PC-3 (cell line): ENCODE measurements around the gene MORC1. TPM values are rescaled to one million over a fixed set of nuclear protein-coding genes. Genes with fewer than 3 reads are reported as not detected.

ENCODE experiments used
- ATAC-seq: fragments of 200-7000 bp; cut with Tn5 transposase; 2 replicates; pipeline ENCODE4 v1.9.1; 2020; ENCODE audit warnings: mild to moderate bottlenecking, moderate library complexity
- BruUV-seq: library from RNA; stranded (reverse); fragments of 400-500 nt; replicated peaks from 2 replicates; lab custom pipeline; 2021; lab: Mats Ljungman, UMichigan
- CTCF ChIA-PET: fragments of 300-600 bp; sonication (Branson Sonifier 250); formaldehyde crosslinking; loops from one replicate; lab custom pipeline; 2022; ENCODE audit warnings: antibody characterized with exemption; lab: Charles Lee
- POLR2A ChIA-PET: fragments of 300-600 bp; sonication (Branson Sonifier 250); formaldehyde crosslinking; loops from one replicate; lab custom pipeline; 2022; ENCODE audit warnings: antibody characterized with exemption; ENCODE audit not compliant: unreplicated experiment; lab: Charles Lee
- DNase-seq: peaks from one replicate; pipeline ENCODE4 v3.0.0-alpha.2; 2015
- H2AFZ ChIP-seq: fragments of 300-600 bp; sonication (generic); 2 replicates; pipeline ENCODE4 v1.6.0; 2016; ENCODE audit warnings: antibody characterized with exemption, low read length
- H3F3A ChIP-seq: fragments of 300-600 bp; sonication (generic); one replicate; pipeline ENCODE4 v1.6.0; 2017; ENCODE audit warnings: antibody characterized with exemption, low read length, control low read depth, mild to moderate bottlenecking; ENCODE audit not compliant: unreplicated experiment
- H3K27ac ChIP-seq: fragments of 300-600 bp; sonication (generic); 2 replicates; pipeline ENCODE4 v1.5.1; 2016; ENCODE audit warnings: mild to moderate bottlenecking, low read length
- H3K27me3 ChIP-seq: fragments of 300-600 bp; sonication (generic); 2 replicates; pipeline ENCODE4 v1.6.1; 2016; ENCODE audit warnings: low read length, mixed read lengths
- H3K36me3 ChIP-seq: fragments of 300-600 bp; sonication (generic); 2 replicates; pipeline ENCODE4 v1.6.1; 2016; ENCODE audit warnings: low read depth, mixed run types, low read length, mixed read lengths
- H3K4me1 ChIP-seq: fragments of 300-600 bp; sonication (generic); 2 replicates; pipeline ENCODE4 v1.5.1; 2016; ENCODE audit warnings: low read length; ENCODE audit not compliant: insufficient read depth
- H3K4me2 ChIP-seq: fragments of 300-600 bp; sonication (generic); 2 replicates; pipeline ENCODE4 v1.6.0; 2016; ENCODE audit warnings: low read length
- H3K4me3 ChIP-seq: fragments of 300-600 bp; sonication (generic); 2 replicates; pipeline ENCODE4 v1.5.1; 2016; ENCODE audit warnings: mild to moderate bottlenecking, low read length, mixed read lengths
- H3K79me2 ChIP-seq: fragments of 300-600 bp; sonication (generic); 2 replicates; pipeline ENCODE4 v1.6.1; 2017; ENCODE audit warnings: low read length, mixed read lengths
- H3K9ac ChIP-seq: fragments of 300-600 bp; sonication (generic); 2 replicates; pipeline ENCODE4 v1.6.0; 2016; ENCODE audit warnings: mild to moderate bottlenecking, low read length
- H3K9me2 ChIP-seq: fragments of 300-600 bp; sonication (generic); replicated peaks from 2 replicates; pipeline ENCODE4 v1.6.1; 2016; ENCODE audit warnings: mixed run types, low read length, mixed read lengths
- H3K9me3 ChIP-seq: fragments of 300-600 bp; sonication (generic); 2 replicates; pipeline ENCODE4 v1.6.1; 2016; ENCODE audit warnings: low read length, mixed read lengths
- H4K20me1 ChIP-seq: fragments of 300-600 bp; sonication (generic); 2 replicates; pipeline ENCODE4 v1.6.1; 2016; ENCODE audit warnings: low read length, mixed read lengths
- CTCF ChIP-seq: fragments of 300-600 bp; sonication (generic); conservative IDR thresholded peaks from 2 replicates; pipeline ENCODE4 v1.5.1; 2017; ENCODE audit warnings: antibody characterized with exemption, low read depth, mild to moderate bottlenecking, low read length
- EZH2 ChIP-seq: fragments of 300-600 bp; sonication (generic); IDR thresholded peaks from one replicate; pipeline ENCODE4 v1.6.1; 2017; ENCODE audit warnings: antibody characterized with exemption, mild to moderate bottlenecking, low read length; ENCODE audit not compliant: unreplicated experiment
- EZH2phosphoT487 ChIP-seq: fragments of 300-600 bp; sonication (generic); IDR thresholded peaks from 2 replicates; pipeline ENCODE4 v1.6.1; 2018; ENCODE audit warnings: mild to moderate bottlenecking, antibody characterized with exemption, low read length, borderline replicate concordance
- intact Hi-C: fragments of 100-400 bp; cut with micrococcal nuclease; formaldehyde crosslinking; loops from 2 replicates; pipeline ENCODE4 v1.9.0; 2023
- total RNA-seq: library from RNA; depleted of rRNA; stranded (reverse); fragments of >200 nt; gene quantifications from 2 replicates; pipeline ENCODE4 v1.2.3, GENCODE V29; 2014

The MORC1 gene
- total RNA-seq, 1 experiment from 2014 or later, result not detected

GRCh38 chr3:108983051-108983450 lies 134.9 kb downstream of the MORC1 start:
- no peak overlapping the region for H3K4me3 ChIP-seq
- BruUV-seq, result no TSS peak
- H3K9me2 ChIP-seq, result no peaks in the 10 kb centered on the region
- intact Hi-C loops, result no loop called here
- no peaks in the 10 kb centered on the region for H4K20me1 ChIP-seq
- no peaks in the 10 kb centered on the region for H3K36me3 ChIP-seq
- no peaks in the 10 kb centered on the region for H3F3A ChIP-seq
- peaks cover 26% of the 10 kb centered on the region for H3K27me3 ChIP-seq
- H3K27ac ChIP-seq, result no peak overlapping the region
- no peaks in the 10 kb centered on the region for H3K79me2 ChIP-seq
- DNase-seq (peak; percentile 48), ATAC-seq (peak; percentile 29; the same call in 1 of the 2 replicates)
- no peaks in the 10 kb centered on the region for H3K9me3 ChIP-seq
- TF ChIP-seq EZH2, result no peak
- no peak for TF ChIP-seq CTCF
- TF ChIP-seq EZH2phosphoT487, result no peak
- CTCF ChIA-PET, result no interaction called here
- no peak overlapping the region for H2AFZ ChIP-seq
- H3K4me1 ChIP-seq, result no peaks in the 10 kb centered on the region
- H3K4me2 ChIP-seq, result no peak overlapping the region
- no peak overlapping the region for H3K9ac ChIP-seq
- POLR2A ChIA-PET, result no interaction called here

- H3K9me3 ChIP-seq, result no peaks in the 10 kb centered on the region
- TF ChIP-seq EZH2 (no peak), CTCF (no peak), EZH2phosphoT487 (no peak)
- DNase-seq (no peak), ATAC-seq (no peak)
- no peak overlapping the region for H3K4me2 ChIP-seq
- no TSS peak for BruUV-seq
- H3K4me3 ChIP-seq, result no peak overlapping the region
- H3F3A ChIP-seq, result no peaks in the 10 kb centered on the region
- no peaks in the 10 kb centered on the region for H3K36me3 ChIP-seq
- H3K9ac ChIP-seq, result no peak overlapping the region
- intact Hi-C loops, result no loop called here
- H3K27ac ChIP-seq, result no peak overlapping the region
- POLR2A ChIA-PET, result no interaction called here
- no peaks in the 10 kb centered on the region for H3K4me1 ChIP-seq
- no peak overlapping the region for H2AFZ ChIP-seq
- no peaks in the 10 kb centered on the region for H3K9me2 ChIP-seq
- CTCF ChIA-PET, result no interaction called here
- peaks cover 3% of the 10 kb centered on the region; the same call in 1 of the 2 replicates for H3K27me3 ChIP-seq
- H3K79me2 ChIP-seq, result no peaks in the 10 kb centered on the region
- no peaks in the 10 kb centered on the region for H4K20me1 ChIP-seq
These were observed 141.9 kb downstream of the MORC1 start for GRCh38 chr3:108976058-108976457.

- no TSS peak for BruUV-seq
- DNase-seq, result no peak
- H3K9me3 ChIP-seq, result no peaks in the 10 kb centered on the region
These were observed 144.9 kb downstream of the MORC1 start for GRCh38 chr3:108973019-108973418.

More at GRCh38 chr3:108973019-108973418, 144.9 kb downstream of the MORC1 start:
- no peaks in the 10 kb centered on the region for H3K79me2 ChIP-seq
- ChIA-PET POLR2A (no interaction called here), CTCF (no interaction called here)
- intact Hi-C loops, result no loop called here
- no peaks in the 10 kb centered on the region for H3K36me3 ChIP-seq
- ATAC-seq, result no peak
- no peaks in the 10 kb centered on the region for H4K20me1 ChIP-seq
- TF ChIP-seq CTCF (no peak), EZH2phosphoT487 (no peak), EZH2 (no peak)
- H3K9ac ChIP-seq, result no peak overlapping the region
- H2AFZ ChIP-seq, result no peak overlapping the region
- H3F3A ChIP-seq, result no peaks in the 10 kb centered on the region
- H3K4me3 ChIP-seq, result no peak overlapping the region
- H3K4me2 ChIP-seq, result no peak overlapping the region
- no peaks in the 10 kb centered on the region for H3K4me1 ChIP-seq
- H3K27me3 ChIP-seq, result peaks cover 6% of the 10 kb centered on the region; the same call in 1 of the 2 replicates
- H3K9me2 ChIP-seq, result no peaks in the 10 kb centered on the region
- no peak overlapping the region for H3K27ac ChIP-seq
